A673 (cell line): ENCODE measurements around the gene USP44.

Source experiments
- EZH2 ChIP-seq: fragments of 200-600 bp; sonication (generic); IDR thresholded peaks from 2 replicates; pipeline ENCODE4 v1.6.1; 2017; ENCODE audit warnings: borderline replicate concordance, low read depth, mild to moderate bottlenecking, mixed read lengths, antibody characterized with exemption, low read length; ENCODE audit not compliant: poor library complexity, severe bottlenecking
- TF ChIP-seq, protein P1 (sequence below): fragments of 300-800, 200-600 bp; sonication (generic); conservative IDR thresholded peaks from 2 replicates; pipeline ENCODE4 v1.5.1; 2017; ENCODE audit warnings: low read depth, mild to moderate bottlenecking, antibody characterized with exemption, low read length, moderate library complexity, mixed read lengths

DNA sequence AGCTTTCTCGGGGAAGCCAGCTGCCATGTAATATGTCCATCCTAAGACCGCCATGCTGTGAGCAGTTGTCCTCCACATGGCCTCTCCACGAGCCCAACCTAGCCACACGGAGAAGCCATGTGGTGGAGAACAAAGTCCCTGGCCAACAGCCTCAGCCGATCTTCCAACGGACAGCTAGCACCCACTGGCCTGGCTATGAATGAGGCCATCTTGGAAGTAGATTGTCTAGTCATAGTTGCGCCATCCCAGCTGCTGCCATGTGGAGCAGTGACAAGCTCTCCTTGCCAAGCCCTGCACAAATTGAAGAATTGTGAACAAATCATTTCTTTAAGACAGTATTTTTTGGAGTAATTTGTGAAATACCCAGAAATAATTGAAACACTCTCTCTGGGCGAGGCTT is 49.3 kb upstream of the USP44 start:
- TF ChIP-seq, protein P1, sequence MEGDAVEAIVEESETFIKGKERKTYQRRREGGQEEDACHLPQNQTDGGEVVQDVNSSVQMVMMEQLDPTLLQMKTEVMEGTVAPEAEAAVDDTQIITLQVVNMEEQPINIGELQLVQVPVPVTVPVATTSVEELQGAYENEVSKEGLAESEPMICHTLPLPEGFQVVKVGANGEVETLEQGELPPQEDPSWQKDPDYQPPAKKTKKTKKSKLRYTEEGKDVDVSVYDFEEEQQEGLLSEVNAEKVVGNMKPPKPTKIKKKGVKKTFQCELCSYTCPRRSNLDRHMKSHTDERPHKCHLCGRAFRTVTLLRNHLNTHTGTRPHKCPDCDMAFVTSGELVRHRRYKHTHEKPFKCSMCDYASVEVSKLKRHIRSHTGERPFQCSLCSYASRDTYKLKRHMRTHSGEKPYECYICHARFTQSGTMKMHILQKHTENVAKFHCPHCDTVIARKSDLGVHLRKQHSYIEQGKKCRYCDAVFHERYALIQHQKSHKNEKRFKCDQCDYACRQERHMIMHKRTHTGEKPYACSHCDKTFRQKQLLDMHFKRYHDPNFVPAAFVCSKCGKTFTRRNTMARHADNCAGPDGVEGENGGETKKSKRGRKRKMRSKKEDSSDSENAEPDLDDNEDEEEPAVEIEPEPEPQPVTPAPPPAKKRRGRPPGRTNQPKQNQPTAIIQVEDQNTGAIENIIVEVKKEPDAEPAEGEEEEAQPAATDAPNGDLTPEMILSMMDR: no peak
- TF ChIP-seq EZH2: no peak
